ENCODE results near the gene KIAA1328.

- TF ChIP-seq POLR2A (IDR thresholded peaks at IDR 0.05), result no peak
- no peak for TF ChIP-seq CTCF (IDR thresholded peaks at IDR 0.05)
Measured at GRCh38 chr18:37019157-37019827, 190.4 kb downstream of the KIAA1328 start.

All from tibial nerve (tissue), 3 donors.